Measurements from ENCODE around the gene IGFBP1.
A peak's percentile ranks its signal among the peaks of the same experiment; 100 is the strongest.
"Not testable (repeated sequence)": the region's sequence is repeated elsewhere in the genome, so short reads cannot be mapped to it uniquely, and the experiment has no call there.

IGFBP1 gene

DNA sequence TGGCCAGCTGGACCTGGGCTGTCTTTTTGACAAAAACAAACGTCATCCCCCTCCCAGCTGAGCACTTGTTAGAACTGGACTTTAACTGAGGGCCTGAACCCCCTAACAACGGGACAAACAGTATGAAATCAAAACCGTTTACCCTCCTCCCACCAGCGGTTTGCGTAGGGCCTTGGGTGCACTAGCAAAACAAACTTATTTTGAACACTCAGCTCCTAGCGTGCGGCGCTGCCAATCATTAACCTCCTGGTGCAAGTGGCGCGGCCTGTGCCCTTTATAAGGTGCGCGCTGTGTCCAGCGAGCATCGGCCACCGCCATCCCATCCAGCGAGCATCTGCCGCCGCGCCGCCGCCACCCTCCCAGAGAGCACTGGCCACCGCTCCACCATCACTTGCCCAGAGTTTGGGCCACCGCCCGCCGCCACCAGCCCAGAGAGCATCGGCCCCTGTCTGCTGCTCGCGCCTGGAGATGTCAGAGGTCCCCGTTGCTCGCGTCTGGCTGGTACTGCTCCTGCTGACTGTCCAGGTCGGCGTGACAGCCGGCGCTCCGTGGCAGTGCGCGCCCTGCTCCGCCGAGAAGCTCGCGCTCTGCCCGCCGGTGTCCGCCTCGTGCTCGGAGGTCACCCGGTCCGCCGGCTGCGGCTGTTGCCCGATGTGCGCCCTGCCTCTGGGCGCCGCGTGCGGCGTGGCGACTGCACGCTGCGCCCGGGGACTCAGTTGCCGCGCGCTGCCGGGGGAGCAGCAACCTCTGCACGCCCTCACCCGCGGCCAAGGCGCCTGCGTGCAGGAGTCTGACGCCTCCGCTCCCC lies at the start of gene IGFBP1:
Gene IGFBP1, plus strand, starts transcription at position 304 of the 808 bp plus-strand sequence. Its CDS starts 165 bp downstream, at position 469.
- Histone ChIP-seq H3K9ac (ENCODE audit: low read length in 2 of 2) (no peak within 1 kb of the TSS), H3K36me3 (ENCODE audit: control insufficient read depth in 2 of 2, insufficient read depth in 2 of 2, low read length in 2 of 2) (no peaks in the 10 kb centered on the region), H3K4me1 (ENCODE audit: control insufficient read depth, insufficient read depth, low read length) (peaks cover 6% of the 10 kb centered on the region), H3K27me3 (ENCODE audit: control insufficient read depth in 1 of 2, insufficient read depth in 2 of 2, low read length in 2 of 2) (peaks cover 34 to 35% of the 10 kb centered on the region in 2 donors), H3K27ac (ENCODE audit: low read length) (no peak within 1 kb of the TSS), H3K9me3 (ENCODE audit: control insufficient read depth in 2 of 2, low read length in 2 of 2) (no peaks in the 10 kb centered on the region), H3K4me3 (ENCODE audit: low read length in 2 of 2) (peak within 1 kb of the TSS in 1 of 2 donors; percentile 49)

DNA sequence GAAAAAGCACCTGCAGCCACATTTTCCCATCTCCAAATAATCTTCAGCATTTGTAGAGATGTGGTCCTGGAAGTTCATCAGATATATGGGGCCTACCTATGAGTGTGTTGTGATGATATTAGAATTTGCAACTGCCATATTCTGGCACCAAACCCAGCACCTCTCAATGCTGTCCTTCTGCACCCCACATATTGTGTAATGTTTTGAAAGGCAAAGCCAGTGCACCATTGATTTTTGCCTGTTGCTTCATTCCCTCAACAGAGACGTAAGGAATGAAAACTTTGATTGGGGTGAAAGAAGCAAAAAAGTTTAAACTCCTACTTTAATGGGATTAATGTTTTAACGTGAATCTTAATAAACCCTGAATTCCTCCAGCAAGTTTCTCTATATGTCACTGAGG lies 49.4 kb upstream of the IGFBP1 start:
- not testable (repeated sequence) for H3K27ac ChIP-seq (ENCODE audit: low read length); H3K4me1 ChIP-seq (ENCODE audit: control insufficient read depth, insufficient read depth, low read length); H3K27me3 ChIP-seq (ENCODE audit: control insufficient read depth in 1 of 2, insufficient read depth in 2 of 2, low read length in 2 of 2); H3K36me3 ChIP-seq (ENCODE audit: control insufficient read depth in 2 of 2, insufficient read depth in 2 of 2, low read length in 2 of 2); H3K9ac ChIP-seq (ENCODE audit: low read length in 2 of 2); H3K4me3 ChIP-seq (ENCODE audit: low read length in 2 of 2); H3K9me3 ChIP-seq (ENCODE audit: control insufficient read depth in 2 of 2, low read length in 2 of 2)

DNA sequence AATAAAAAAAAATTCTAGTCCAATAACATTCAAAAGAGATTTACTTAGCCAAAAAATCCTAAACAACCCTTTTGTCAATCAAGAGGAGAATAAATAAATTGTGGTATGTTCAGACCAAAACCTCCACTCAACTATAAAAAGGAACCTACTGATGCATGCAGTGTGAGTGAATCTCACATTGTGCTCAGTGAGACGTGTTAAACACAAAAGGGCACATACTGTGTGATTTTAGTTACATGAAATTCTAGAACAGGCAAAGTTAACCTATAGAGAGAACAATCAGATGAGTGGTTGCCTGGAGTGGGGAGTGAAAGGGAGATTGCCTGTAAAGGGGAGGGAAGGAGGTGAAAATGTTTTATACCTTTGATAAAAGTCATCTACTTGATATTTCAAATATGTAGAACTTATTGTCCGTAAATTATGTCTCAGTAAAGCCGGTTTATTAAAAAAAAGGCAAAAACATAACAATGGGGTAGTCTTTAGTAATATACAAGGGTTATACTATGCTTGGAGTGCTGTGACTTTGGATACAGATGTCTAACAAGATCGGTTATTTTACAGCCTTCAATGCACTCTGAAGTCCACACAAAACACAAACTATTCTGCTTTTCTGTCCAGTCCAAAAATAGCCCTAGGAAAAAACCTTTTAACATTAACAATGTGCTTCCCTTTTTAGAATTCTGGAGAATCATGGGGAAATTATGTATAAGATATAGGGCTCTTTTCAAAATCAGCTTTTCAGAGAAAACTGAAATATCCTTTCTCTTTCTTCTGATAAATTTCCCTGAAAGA lies 46.2 kb upstream of the IGFBP1 start:
- not testable (repeated sequence) for H3K4me1 ChIP-seq (ENCODE audit: control insufficient read depth, insufficient read depth, low read length); H3K9me3 ChIP-seq (ENCODE audit: control insufficient read depth in 2 of 2, low read length in 2 of 2); H3K4me3 ChIP-seq (ENCODE audit: low read length in 2 of 2); H3K36me3 ChIP-seq (ENCODE audit: control insufficient read depth in 2 of 2, insufficient read depth in 2 of 2, low read length in 2 of 2); H3K27me3 ChIP-seq (ENCODE audit: control insufficient read depth in 1 of 2, insufficient read depth in 2 of 2, low read length in 2 of 2); H3K9ac ChIP-seq (ENCODE audit: low read length in 2 of 2); H3K27ac ChIP-seq (ENCODE audit: low read length)

DNA sequence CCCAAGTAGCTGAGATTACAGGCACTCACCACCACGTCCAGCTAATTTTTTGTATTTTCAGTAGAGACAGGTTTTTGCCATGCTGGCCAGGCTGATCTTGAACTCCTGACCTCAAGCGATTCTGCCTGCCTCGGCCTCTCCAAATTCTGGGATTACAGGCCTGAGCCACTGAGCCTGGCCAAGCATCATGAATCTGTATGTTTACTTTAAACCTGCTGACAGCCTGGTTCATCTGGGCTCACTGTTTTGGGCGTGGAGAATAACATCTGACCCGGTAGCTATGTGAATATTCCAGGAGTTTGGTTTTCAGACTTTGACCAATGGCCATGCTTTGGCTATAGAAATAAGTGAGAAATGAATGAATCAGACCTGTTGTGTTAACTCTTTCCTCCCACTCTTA lies 41.8 kb upstream of the IGFBP1 start:
- not testable (repeated sequence) for H3K27me3 ChIP-seq (ENCODE audit: control insufficient read depth in 1 of 2, insufficient read depth in 2 of 2, low read length in 2 of 2); H3K9me3 ChIP-seq (ENCODE audit: control insufficient read depth in 2 of 2, low read length in 2 of 2); H3K4me3 ChIP-seq (ENCODE audit: low read length in 2 of 2); H3K9ac ChIP-seq (ENCODE audit: low read length in 2 of 2); H3K4me1 ChIP-seq (ENCODE audit: control insufficient read depth, insufficient read depth, low read length); H3K36me3 ChIP-seq (ENCODE audit: control insufficient read depth in 2 of 2, insufficient read depth in 2 of 2, low read length in 2 of 2); H3K27ac ChIP-seq (ENCODE audit: low read length)

DNA sequence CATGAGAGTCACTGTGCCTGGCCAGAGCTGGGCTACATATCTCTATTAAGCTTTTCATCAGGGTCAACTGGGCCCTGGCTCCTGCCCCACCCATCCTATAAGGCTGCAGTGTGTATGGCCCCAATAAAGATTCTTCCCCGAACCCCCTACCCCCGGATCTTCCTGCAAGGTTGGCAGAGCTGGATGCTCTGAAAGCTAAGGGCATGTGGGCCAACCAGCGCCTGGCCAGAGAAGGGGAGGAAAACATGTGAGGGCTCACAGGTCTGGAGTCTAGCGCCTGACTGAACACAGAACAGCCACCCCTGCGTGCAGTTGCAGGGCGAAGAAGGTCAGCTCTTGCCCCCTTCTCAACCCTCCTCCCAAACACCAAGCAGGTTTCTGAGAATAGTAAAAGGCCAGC lies 39.6 kb upstream of the IGFBP1 start:
- not testable (repeated sequence) for H3K27me3 ChIP-seq (ENCODE audit: control insufficient read depth in 1 of 2, insufficient read depth in 2 of 2, low read length in 2 of 2); H3K27ac ChIP-seq (ENCODE audit: low read length); H3K4me1 ChIP-seq (ENCODE audit: control insufficient read depth, insufficient read depth, low read length); H3K9me3 ChIP-seq (ENCODE audit: control insufficient read depth in 2 of 2, low read length in 2 of 2); H3K4me3 ChIP-seq (ENCODE audit: low read length in 2 of 2); H3K36me3 ChIP-seq (ENCODE audit: control insufficient read depth in 2 of 2, insufficient read depth in 2 of 2, low read length in 2 of 2); H3K9ac ChIP-seq (ENCODE audit: low read length in 2 of 2)

DNA sequence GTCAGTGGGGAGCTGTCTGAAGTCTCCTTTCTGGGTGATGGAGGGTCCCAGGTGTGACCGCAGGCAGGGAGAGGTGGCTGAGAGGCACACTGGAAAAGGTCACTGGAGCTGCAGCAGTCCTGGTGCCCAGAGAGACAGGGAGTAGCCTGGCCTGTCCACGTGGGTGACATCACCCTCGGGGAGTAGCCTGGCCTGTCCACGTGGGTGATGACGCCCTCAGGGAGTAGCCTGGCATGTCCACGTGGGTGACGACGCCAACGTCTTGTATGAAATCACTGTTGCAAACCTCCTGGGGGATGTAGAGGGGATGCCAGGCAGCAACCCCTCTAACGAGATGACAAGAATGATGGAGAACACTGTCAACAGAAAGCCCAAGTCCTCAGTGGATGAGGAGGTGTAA lies 35.3 kb upstream of the IGFBP1 start:
- H3K9ac ChIP-seq (ENCODE audit: low read length in 2 of 2), result not testable (repeated sequence)

DNA sequence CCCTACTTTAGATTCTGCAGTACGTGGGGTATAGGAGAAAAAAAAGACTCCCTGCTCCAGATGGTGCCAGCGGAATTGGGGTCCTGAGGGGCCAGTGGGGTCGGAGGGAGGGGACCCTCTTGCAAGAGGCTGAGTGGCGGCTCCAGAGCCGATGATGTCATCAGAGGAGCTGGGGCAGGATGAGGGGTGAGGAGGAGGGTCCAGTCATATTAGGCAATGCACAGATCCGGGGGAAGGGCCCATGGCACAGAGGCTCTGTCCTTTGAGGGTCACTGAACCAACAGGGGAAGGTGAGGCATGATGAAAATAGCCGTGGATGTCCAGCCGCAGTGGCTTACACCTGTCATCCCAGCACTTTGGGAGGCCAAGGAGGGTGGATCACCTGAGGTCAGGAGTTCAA lies 34.8 kb upstream of the IGFBP1 start:
- H3K36me3 ChIP-seq (ENCODE audit: control insufficient read depth in 2 of 2, insufficient read depth in 2 of 2, low read length in 2 of 2); H3K4me3 ChIP-seq (ENCODE audit: low read length in 2 of 2); H3K27me3 ChIP-seq (ENCODE audit: control insufficient read depth in 1 of 2, insufficient read depth in 2 of 2, low read length in 2 of 2); H3K9me3 ChIP-seq (ENCODE audit: control insufficient read depth in 2 of 2, low read length in 2 of 2); H3K9ac ChIP-seq (ENCODE audit: low read length in 2 of 2); H3K4me1 ChIP-seq (ENCODE audit: control insufficient read depth, insufficient read depth, low read length); H3K27ac ChIP-seq (ENCODE audit: low read length): not testable (repeated sequence)

More for the DNA sequence above, 35.3 kb upstream of the IGFBP1 start:
- H3K36me3 ChIP-seq (ENCODE audit: control insufficient read depth in 2 of 2, insufficient read depth in 2 of 2, low read length in 2 of 2); H3K4me3 ChIP-seq (ENCODE audit: low read length in 2 of 2); H3K9me3 ChIP-seq (ENCODE audit: control insufficient read depth in 2 of 2, low read length in 2 of 2); H3K27me3 ChIP-seq (ENCODE audit: control insufficient read depth in 1 of 2, insufficient read depth in 2 of 2, low read length in 2 of 2); H3K27ac ChIP-seq (ENCODE audit: low read length); H3K4me1 ChIP-seq (ENCODE audit: control insufficient read depth, insufficient read depth, low read length): not testable (repeated sequence)

DNA sequence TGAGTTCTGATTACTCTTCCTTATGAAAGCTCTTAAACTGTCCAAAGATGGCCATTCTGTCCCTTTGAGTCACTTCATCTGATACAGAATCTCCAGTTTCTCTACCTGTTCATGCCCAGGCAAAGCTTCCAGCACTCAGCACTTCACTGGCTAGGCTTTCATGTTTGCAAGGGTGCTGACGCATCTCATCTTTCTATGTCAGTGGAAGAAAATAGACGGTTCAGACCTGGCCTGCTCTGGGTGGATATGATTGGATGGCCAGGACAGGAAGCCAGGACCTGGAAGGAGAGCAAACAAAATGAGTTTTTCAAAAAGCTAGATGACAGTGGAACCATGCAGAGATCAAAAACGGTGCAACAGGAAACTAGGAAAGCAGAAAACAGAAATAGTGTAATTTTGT lies 32.6 kb upstream of the IGFBP1 start:
- not testable (repeated sequence) for H3K27ac ChIP-seq (ENCODE audit: low read length)

DNA sequence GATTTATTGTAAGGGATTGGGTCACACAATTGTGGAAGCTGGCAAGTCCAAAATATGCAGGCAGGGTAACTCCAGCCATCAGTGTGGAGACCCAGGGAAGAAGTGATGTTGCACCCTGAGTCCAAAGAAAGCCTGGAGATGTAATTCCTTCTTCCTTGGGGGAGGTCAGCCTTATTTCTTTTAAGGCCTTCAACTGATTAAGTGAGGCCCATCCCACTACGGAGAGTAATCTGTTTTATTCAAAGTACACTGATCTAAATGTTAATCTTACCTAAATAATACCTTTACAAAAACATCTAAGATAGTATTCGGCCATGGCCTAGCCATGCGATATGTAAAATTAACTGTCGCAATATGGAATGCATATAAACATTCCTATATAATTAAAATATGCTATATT lies 31.4 kb upstream of the IGFBP1 start:
- H3K4me3 ChIP-seq (ENCODE audit: low read length in 2 of 2); H3K9ac ChIP-seq (ENCODE audit: low read length in 2 of 2); H3K27me3 ChIP-seq (ENCODE audit: control insufficient read depth in 1 of 2, insufficient read depth in 2 of 2, low read length in 2 of 2); H3K4me1 ChIP-seq (ENCODE audit: control insufficient read depth, insufficient read depth, low read length); H3K27ac ChIP-seq (ENCODE audit: low read length); H3K9me3 ChIP-seq (ENCODE audit: control insufficient read depth in 2 of 2, low read length in 2 of 2); H3K36me3 ChIP-seq (ENCODE audit: control insufficient read depth in 2 of 2, insufficient read depth in 2 of 2, low read length in 2 of 2): not testable (repeated sequence)

More for the DNA sequence above, 32.6 kb upstream of the IGFBP1 start:
- H3K9ac ChIP-seq (ENCODE audit: low read length in 2 of 2); H3K9me3 ChIP-seq (ENCODE audit: control insufficient read depth in 2 of 2, low read length in 2 of 2); H3K36me3 ChIP-seq (ENCODE audit: control insufficient read depth in 2 of 2, insufficient read depth in 2 of 2, low read length in 2 of 2); H3K4me1 ChIP-seq (ENCODE audit: control insufficient read depth, insufficient read depth, low read length); H3K27me3 ChIP-seq (ENCODE audit: control insufficient read depth in 1 of 2, insufficient read depth in 2 of 2, low read length in 2 of 2); H3K4me3 ChIP-seq (ENCODE audit: low read length in 2 of 2): not testable (repeated sequence)

DNA sequence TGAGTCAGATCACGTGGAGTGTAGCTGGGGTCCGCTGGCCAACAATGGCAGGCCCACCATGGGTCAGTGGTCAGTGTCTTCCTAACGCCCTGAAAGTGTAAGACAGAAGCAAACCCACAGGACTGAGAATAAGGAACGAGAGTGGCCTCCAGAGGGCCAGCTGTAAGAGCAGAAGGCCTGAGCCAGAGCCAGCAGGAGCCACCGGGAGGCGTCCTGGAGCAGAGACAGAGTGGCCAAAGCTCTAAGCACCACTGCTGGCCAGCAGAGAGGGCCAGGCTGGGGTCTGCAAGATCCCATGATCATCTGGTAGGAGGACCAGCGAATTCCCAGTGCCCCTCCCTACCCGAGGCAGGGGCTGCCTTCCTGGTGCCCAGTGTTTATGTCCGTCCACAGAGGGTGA lies 24.6 kb upstream of the IGFBP1 start:
- Histone ChIP-seq H3K27ac (ENCODE audit: low read length) (no peak overlapping the region), H3K4me3 (ENCODE audit: low read length in 2 of 2) (no peak overlapping the region), H3K9me3 (ENCODE audit: control insufficient read depth in 2 of 2, low read length in 2 of 2) (peaks cover 3 to 4% of the 10 kb centered on the region in 2 donors), H3K27me3 (ENCODE audit: control insufficient read depth in 1 of 2, insufficient read depth in 2 of 2, low read length in 2 of 2) (peaks cover 0 to 2% of the 10 kb centered on the region in 2 donors), H3K4me1 (ENCODE audit: control insufficient read depth, insufficient read depth, low read length) (no peaks in the 10 kb centered on the region), H3K36me3 (ENCODE audit: control insufficient read depth in 2 of 2, insufficient read depth in 2 of 2, low read length in 2 of 2) (no peaks in the 10 kb centered on the region), H3K9ac (ENCODE audit: low read length in 2 of 2) (no peak overlapping the region)

Data from stomach smooth muscle (tissue), 2 donors.